H54 (cell line): ENCODE data around the gene IFNA1.

ENCODE experiments used
- DNase-seq: peaks from one replicate; pipeline ENCODE4 v3.0.0; 2011; ENCODE audit warnings: low spot score, mixed read lengths; ENCODE audit not compliant: insufficient read length
- FAIRE-seq: peaks from 3 replicates; lab custom pipeline; 2011; peaks lifted over from hg19 to GRCh38; lab: Jason Lieb, UNC
- POLR2A ChIP-seq: IDR thresholded peaks from 2 replicates; pipeline ENCODE4 v1.6.1; 2011; ENCODE audit warnings: low read depth, mild to moderate bottlenecking, low read length

IFNA1 gene

DNA sequence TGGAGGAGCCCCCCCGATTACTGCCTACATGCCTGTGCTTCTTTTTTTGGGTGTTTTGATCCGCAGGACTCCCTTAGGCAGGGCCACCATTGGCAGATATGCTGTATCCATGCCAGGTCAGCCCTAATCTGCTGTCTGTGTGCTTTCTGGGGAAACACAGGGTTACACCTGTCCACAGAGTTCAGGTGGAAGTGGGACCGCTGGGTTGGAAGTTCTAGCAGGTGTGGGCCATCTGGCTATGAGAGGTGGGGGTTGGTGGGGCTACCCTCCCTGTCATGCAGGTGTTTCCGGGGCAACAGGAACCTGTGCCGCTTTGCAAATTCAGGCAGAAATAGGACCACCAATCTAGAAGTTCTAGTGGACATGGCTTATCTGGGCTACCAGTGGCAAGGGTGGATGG, 24.9 kb downstream of the IFNA1 start:
- TF ChIP-seq POLR2A, result no peak
- no peak for DNase-seq
- FAIRE-seq, result no peak

DNA sequence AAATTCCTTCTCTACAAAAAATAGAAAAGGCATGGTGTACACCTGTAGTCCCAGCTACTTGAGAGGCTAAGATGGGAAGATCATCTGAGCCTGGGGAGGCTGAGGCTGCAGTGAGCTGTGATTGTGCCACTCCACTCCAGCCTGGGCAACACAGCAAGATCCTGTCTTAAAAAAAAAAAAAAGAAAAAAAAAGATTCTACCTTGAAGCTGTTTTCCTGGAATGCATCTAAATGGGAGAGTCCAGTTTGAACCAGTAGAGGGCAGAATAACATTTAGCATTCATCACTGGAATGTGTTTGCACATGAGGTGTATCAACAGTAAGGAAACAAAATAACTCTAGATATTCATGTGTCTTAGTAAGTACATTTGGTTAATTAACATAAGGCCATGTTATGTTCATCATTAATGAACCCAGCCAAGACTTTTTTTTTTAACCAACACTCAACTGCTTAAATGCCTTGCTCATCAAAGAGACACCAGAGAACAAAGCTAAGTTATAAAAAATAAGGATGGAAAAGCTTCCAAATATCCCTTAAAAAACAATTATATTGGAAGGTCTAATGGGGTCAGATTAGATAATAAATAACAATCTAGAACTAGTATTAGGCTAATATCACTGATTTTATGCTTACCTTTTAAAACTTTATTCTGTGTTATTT, 25.8 kb downstream of the IFNA1 start:
- TF ChIP-seq POLR2A, result no peak
- no peak for FAIRE-seq
- no peak for DNase-seq

DNA sequence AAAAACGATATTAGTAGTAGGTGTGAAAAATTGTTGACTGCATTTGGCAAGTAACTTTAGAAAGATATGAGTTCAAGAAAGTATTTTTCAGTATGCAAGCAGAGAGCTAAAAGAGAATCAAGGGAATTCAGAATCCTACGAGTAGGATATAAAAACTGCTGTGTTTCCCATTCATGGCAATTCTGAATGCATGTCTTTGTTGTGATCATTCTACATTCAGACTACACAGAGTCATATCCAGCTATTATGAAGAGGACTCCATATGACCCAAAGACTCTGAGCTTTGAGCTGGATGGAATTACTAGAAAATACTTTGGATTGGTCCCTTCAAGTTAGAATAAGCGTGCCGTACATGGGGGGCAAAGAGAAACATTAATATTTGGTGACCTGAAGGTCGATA, 29.9 kb downstream of the IFNA1 start:
- no peak for DNase-seq
- no peak for FAIRE-seq
- no peak for TF ChIP-seq POLR2A

DNA sequence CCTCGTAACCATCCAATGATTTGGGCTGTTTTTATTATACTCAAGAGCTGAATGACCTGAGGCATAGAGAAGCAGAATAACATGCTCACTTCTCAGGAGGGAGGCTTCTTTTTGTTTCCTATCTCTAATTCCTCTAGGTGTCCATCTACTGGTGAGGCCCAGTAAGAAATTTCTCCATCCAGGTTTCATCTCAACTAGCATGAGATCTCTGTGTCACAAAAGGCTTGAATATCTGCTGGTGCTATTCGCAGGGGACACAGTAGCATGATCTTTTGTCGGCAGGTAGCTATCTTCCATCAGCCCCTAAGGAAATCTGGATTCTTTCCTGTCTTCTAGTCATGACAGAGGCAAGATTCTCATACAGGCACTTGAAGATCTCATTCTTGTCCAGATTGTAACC, 33.0 kb downstream of the IFNA1 start:
- FAIRE-seq (no peak), DNase-seq (no peak)
- TF ChIP-seq POLR2A, result no peak

DNA sequence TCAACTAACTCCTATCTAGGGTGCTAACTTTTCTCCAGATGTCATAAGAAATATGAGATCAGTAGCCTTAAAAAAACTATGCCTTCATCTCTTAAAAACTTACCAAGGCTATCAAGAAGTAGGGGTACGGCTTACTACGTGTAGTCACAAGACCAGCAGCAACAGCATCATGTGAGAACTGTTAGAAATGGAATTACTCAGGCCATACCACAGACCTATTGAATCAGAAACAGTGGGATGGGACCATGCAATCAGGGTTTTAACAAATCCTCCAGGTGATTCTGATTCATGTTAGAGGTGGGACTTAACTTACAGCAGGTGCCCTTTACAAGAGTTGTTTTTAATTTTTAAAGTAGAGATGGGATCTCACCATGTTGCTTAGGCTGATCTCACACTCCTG, 37.2 kb downstream of the IFNA1 start:
- FAIRE-seq (no peak), DNase-seq (no peak)
- no peak for TF ChIP-seq POLR2A

DNA sequence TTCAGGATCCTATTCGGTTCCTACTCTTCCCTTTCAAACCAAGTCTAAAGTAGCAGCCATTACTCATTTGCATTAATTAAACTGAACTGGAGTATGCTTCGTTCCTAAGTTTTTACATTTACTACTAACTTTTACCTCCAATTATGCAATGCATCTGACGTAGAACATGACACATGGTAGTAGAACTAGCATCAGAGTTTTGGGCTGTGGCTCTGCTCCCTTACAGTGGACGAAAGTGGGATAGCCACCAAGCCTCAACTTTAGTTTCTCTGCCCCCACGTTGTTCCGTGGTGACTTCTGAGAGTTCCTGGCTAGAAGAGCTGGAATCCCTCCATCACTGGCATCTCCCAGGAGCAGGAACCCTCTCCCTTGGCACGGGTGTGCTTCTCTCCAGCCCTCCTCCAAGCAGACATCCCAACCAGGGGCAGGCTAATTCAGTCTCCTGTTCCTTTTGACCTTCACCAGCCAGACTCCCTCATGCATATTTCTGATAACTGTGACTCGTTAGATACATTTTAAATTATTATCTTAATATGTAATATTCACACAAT, 39.0 kb downstream of the IFNA1 start:
- no peak for DNase-seq

DNA sequence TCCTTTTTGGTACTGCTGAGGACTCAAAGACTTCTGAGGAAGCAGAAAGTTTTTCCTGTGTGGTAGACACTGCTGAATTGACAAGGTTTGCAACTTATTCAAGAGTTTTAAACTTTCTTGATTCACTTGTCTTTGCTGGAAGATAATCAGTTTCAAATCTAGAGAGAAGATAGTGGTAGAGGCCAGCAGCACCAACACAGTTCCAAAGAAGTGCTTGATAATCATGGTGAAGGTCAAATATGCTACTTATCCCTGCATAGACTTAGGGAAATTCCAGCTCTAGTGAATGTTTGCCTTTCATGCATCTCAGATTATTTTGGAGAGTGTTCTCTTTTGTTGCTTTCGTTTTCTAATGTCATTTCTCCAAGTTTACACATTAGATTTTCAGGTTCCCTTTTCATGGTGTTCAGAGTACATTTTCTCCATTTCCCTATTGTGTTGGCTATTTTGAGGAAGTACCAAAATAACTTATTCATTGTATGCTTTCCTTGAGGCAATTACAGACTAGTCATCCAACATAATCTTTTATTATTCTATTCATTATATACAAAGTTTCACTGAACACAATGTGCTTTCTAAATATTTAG, 41.3 kb downstream of the IFNA1 start:
- DNase-seq, result no peak
- FAIRE-seq, result no peak
- no peak for TF ChIP-seq POLR2A

More for the DNA sequence above, 39.0 kb downstream of the IFNA1 start:
- no peak for TF ChIP-seq POLR2A
- no peak for FAIRE-seq

DNA sequence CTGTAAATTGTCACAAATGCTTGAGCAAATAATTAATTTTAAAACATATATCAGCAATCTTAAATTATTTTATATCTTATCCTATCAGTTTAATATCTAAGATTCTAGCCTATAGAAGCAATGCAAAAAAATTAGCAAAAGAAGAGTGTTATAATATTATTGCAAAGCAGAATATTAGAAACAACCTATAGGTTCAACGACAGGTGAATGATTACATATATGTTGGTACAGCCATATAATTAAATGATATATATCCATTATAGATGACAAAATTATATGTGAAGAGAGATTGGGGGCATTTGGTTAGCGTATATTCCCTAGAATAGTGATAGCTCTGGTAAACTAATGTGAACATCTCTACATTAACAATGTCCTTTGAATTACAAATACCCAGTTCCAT, 42.0 kb downstream of the IFNA1 start, which contains the start of gene IFNE:
TSS of gene IFNE (minus strand) at position 101 of the 400 bp plus-strand sequence. CDS start 619 bp downstream, outside the sequence.
- DNase-seq (no peak), FAIRE-seq (no peak)
- no peak for TF ChIP-seq POLR2A
